GM12801 (cell line): ENCODE results near the gene MGAT5.

Source experiments
- CTCF ChIP-seq: IDR thresholded peaks from one replicate; pipeline ENCODE4 v1.5.1; 2011; ENCODE audit warnings: control low read depth; ENCODE audit not compliant: insufficient read length; ENCODE audit errors: extremely low read depth

The MGAT5 gene

DNA sequence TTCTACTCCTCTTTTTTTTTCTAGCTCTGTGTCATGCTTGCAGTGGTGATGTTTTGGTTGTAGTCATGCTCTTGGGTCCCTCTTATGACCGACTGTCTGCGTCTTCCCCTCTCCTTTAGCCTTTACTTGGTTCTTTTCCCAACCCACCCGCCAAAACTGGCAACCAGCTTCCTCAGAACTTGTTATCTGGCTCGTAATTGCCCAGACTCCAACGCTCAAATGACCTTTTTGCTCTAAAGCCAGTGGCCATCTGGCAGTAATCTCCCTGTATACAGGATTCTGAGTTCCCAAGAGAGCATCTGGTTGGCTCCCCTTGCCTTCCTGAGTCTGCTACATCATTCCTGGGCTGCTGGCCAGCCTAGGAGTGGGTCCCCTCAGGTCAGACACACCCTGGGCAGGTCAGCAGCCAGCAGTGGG is 147.2 kb downstream of the MGAT5 start:
- TF ChIP-seq CTCF: no peak

GRCh38 chr2:134401789-134402188 is 147.9 kb downstream of the MGAT5 start:
- no peak for TF ChIP-seq CTCF

- TF ChIP-seq CTCF: no peak
Measured at GRCh38 chr2:134402410-134402809, 148.5 kb downstream of the MGAT5 start.

- TF ChIP-seq CTCF: no peak
Measured at GRCh38 chr2:134405611-134406081, 151.8 kb downstream of the MGAT5 start.

- no peak for TF ChIP-seq CTCF
Measured at GRCh38 chr2:134406311-134406710, 152.4 kb downstream of the MGAT5 start.

- TF ChIP-seq CTCF: no peak
Measured at GRCh38 chr2:134406736-134407135, 152.9 kb downstream of the MGAT5 start.

DNA sequence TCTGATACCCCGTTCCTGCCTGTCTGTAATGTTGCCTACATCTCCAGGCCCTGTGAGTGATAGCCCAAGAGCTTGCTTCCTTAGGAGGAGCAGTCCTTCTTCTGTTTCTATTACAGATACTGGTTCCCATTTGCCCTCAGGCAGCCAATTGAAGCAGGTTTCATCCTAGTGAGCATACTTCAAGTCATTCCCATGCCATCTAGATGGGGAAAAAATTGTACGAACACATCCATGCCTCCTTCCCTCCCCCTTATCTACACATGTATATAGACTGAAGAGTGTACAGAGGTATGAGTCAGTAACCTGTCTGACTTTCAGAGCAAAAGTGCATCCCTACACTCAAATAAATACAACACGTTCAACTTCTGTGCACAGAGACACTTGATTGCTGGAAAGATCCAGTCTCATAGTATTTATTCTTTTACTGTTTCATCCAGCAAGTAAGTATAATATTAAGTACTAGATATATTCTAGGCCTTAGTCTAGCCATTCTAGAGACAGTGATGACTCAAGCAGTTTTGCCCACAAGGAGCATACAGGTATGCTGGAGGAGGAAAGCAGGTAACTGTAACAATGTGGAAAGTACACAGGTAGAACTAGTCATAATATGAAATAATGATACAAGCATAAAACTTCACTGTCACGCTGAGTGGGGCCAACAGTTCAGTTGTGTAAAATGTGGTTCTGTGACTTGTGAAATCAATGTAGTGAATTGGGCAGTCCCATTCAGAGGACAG is 153.4 kb downstream of the MGAT5 start:
- no peak for TF ChIP-seq CTCF
